HG03521 (cell line): ENCODE measurements around the gene GPN2.

Experiments used
- ATAC-seq: cut with Tn5 transposase; IDR thresholded peaks from one replicate; pipeline ENCODE4 v1.9.1; 2021; ENCODE audit warnings: mild to moderate bottlenecking, moderate library complexity; ENCODE audit not compliant: unreplicated experiment

The GPN2 gene

DNA sequence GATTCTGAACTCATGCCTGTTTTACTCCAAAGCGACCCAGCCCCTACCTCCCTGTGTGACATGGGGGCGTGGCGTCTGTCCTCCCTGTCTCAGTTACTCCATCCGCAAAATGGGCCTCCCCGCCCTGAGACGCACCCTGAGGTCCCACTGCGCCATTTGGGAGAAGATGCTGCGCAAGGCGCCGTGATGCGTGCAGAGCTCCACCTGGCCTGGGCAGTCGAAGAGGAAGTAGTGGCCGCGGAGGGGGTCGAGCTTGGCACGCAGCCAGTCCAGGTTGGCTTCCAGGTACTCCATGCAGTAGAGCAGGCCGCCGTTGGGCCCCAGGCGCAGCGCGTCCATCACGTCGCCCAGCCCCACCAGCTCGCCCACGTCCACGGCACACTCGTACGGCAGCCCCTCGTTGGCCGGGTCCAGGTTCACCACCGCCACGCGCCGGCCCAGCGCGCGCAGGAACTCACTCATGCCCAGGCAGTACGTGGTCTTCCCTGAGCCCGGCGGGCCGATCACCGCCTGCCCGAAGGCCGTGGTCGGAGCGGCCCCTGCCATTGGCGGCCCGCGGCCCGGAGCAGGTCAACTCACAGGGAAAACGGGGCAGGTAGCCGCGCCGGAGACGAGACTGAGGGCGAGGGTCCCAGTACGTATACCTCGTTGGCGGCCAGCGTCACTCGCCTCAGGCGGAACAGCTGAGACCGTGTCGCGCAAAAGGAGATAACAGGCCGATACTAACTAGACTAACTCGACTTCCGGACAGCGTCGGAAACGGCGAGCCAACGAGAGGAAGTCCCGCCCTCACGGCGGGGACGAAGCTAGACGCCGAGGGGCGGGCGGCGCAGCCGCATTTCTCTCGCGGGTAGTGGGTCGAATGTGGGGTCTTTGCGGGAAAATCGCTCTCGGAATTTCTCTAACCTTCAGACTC lies at the start of gene GPN2:
Gene GPN2, minus strand, starts transcription at position 733 of the 916 bp plus-strand sequence. Its CDS starts 187 bp downstream, at position 546.
- ATAC-seq: peak; percentile 86

DNA sequence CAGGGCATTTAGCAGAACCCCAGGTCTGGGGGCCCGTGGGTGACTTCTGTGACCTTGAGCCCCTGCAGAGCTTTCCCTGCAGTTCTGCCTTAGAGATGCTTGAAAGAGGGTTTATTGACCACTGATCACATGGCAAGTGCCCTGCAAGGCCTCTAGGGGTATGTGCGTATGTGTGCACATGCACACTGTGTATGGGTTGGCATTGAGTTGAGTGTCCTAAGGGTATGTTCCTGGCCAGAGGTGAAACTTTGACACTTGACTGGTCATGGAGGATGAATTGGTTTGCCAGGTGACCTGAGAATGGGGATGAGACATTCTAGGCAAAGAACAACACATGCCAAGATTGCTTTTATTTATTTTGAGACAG lies 48.6 kb upstream of the GPN2 start:
- no peak for ATAC-seq

DNA sequence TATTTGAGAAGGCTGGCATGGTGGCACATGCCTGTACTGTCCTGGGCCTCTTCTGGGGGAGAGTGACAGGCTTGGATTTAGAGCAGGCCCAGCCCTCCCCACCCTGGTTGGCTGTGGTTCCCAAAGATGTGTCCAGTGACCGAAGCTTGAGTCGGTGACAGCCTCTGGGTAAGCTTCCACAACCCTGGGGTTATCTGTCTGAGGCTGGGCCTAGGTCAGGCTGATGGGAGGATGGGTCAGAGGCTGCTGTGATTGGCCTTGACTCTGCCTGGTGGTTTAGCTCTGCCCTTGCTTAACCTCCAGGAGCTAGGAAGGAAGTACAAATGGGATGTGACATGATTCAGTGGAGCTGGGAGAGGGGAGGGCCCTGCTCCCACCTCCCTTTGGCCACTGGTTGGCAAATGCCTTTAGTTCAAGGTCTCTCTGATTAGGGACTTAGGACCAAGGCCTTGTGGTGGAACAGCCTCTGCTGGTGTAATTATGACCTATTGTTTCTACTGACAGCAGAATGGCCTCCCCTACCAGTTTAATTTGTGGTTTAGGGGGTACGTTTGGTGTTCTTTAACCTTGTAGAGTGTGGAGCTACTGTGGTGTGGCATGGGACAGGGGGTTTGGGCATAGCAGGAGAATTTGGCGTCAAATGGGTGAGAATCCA lies 48.0 kb upstream of the GPN2 start:
- ATAC-seq: no peak

GRCh38 chr1:26936823-26937222 lies 46.7 kb upstream of the GPN2 start:
- ATAC-seq: no peak

GRCh38 chr1:26932531-26932930 lies 42.4 kb upstream of the GPN2 start:
- ATAC-seq: no peak

DNA sequence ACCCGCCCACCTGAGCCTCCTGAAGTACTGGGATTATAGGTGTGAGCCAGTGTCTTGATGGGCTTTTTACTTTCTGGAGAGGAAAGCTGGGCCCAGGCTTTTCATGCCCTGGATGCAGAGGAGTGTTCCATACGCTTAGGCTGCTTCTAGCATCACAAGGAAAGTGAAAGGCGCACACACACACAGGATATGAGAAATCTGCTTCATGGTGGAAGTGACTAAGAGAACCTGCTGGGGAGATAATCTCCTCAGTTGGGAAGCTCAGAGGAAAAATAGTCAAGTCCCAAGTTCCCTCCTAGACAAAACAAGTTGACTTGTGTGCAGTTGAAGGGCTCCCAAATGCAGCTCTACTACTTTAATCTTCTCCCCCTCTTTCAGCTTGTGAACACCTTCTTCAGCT lies 33.6 kb upstream of the GPN2 start:
- ATAC-seq: no peak

DNA sequence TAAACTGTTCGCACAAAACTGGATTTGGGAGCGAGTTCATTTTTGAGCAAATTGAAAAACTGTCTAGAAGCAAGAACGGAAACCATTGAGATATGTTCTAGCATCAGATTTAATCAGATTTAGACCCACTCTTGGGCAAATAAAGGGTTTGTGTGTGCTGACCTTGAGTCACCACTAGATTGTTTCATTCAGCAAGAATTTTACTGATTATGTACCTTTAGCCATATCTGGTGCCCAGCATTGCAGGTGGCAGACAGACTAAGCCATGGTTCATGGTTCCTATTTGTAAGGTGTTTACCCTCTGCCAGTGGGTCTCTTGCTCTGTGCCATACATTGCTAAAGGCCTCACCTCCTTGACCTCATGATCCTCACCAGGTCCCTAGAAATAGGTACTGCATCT lies 32.8 kb upstream of the GPN2 start:
- ATAC-seq: no peak

GRCh38 chr1:26922431-26922729 lies 32.3 kb upstream of the GPN2 start:
- no peak for ATAC-seq

- ATAC-seq: peak; percentile 98
Measured at GRCh38 chr1:26921540-26922430, 31.7 kb upstream of the GPN2 start, which contains the start of gene NUDC. Gene NUDC (plus strand): TSS chr1:26921743. CDS start chr1:26921849, 106 bp downstream.

- ATAC-seq: no peak
Measured at GRCh38 chr1:26921126-26921539, 31.1 kb upstream of the GPN2 start.

DNA sequence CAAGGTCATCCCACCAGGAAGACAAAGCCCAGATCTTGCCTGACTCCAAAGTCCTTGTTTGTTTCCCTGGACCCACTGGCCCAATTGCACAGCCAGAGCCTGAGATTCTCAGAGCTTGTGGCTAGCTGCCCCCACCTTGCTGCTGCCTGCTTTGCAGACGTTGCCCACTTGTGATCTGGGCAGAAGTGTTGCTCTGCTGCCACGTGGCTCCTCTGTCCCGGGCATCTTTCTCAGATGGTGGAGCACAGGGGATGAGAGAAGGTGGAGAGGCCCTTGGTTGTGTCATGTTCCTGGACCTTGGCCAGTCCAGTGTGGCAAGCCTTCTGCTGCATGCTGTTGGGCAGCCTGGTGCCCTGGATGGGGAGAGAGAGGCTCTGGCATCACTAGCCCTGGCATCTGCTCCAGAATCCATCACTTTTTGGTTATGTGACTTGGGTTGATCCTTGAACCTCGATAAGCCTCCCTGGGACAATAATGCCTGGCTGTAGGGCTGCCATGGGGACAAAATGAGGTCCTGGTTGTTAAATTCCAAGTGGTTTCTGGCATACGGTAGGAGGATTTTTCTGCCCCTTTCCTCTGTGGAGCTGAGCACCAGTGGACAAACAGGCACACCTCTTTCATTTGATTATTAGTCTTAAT lies 25.2 kb upstream of the GPN2 start:
- no peak for ATAC-seq

GRCh38 chr1:26913754-26914619 lies 23.9 kb upstream of the GPN2 start, which contains the start of gene NR0B2:
Gene NR0B2 (minus strand): TSS chr1:26913975. CDS start chr1:26913940, 35 bp downstream.
- ATAC-seq: no peak

DNA sequence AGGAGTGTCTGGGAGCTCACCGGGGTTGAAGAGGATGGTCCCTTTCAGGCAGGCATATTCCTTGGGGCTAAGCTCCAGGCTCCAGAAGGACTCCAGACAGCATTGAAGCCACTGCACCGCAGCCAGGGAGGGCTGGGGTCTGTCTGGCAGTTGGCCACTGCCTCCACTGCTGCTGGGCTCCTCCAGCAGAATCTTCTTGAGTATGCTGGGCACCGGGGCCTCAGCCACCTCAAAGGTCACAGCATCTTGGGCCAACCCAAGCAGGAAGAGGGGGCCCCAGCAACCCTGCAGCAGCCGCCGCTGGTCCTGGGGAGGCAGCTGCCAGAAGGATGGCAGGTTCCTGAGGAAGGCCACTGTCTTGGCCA lies 23.3 kb upstream of the GPN2 start:
- no peak for ATAC-seq

DNA sequence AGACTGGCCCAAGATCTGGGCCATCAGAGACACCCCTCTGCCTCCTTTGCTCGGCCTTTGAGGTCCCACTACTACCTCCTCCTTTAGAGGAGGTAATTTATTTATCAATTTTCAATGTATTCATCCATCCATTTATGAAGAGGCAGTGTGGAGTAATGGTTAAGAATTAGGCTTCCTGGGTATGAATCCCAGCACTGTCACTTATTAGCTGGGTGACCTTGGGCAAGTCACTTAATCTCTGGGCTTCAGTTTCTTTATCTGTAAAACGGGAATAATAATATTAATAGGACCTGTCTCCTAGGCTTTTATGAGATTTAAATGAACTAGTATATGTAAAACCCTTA lies 22.0 kb upstream of the GPN2 start:
- ATAC-seq: no peak

DNA sequence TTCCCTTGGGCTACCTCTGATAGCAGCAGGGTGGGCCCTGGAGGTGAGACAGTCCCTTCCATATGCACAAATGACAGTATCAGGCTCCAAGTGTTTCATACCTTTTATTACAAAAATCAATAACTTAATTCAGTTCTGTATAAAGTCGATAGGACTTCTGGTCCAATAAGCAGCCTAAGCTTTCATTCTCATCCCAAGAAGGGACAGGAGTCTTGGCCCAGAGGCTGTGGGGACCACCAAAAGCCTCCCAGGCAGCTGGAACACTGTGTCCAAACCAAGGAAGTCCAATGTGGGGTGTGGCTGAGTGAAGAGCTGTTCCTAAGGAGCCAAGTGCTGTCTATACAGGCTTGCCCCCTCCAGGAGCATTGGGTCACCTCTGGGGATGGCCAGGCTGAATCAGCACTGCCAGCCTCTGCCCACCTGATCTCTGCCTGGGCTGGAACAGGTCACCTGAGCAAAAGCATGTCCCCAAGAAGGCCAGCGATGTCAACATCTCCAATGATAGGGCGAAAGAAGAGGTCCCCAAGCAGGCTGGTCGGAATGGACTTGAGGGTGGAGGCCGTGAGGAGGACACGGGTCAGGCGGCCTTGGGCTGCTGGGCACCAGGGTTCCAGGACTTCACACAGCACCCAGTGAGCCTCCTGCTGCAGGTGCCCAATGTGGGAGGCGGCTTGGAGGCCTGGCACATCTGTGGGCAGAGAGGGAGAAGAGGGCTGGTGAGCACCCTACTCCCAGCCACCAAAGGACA lies 21.5 kb upstream of the GPN2 start:
- ATAC-seq: no peak

- ATAC-seq: no peak
Measured at GRCh38 chr1:26910343-26911160, 20.5 kb upstream of the GPN2 start.

DNA sequence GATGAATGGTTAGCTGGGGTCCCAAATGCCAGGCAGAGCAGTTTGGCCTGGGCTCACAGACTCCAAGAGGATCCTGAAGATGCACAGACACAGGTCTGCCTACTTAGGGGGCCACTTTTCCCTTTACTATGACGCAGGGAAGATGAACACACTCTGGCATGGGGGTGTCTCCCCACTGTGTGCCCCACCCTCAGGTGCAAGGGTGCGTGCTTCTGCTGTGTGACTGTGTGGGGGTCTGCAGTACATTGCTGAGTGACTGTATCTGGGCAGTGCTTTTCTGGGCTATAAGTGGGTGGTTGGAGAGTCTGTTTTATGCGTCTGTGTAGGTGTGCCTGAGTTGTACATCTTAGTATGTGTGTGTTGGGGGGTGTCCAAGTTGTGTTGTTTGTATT lies 19.9 kb upstream of the GPN2 start:
- ATAC-seq: no peak
